ENCODE results near the gene DIP2B. TPM values are rescaled to one million over a fixed set of nuclear protein-coding genes. Genes with fewer than 3 reads are reported as not detected.

DIP2B gene
- total RNA-seq, 1 donor from 2014 or later, result 32.3 TPM

DNA sequence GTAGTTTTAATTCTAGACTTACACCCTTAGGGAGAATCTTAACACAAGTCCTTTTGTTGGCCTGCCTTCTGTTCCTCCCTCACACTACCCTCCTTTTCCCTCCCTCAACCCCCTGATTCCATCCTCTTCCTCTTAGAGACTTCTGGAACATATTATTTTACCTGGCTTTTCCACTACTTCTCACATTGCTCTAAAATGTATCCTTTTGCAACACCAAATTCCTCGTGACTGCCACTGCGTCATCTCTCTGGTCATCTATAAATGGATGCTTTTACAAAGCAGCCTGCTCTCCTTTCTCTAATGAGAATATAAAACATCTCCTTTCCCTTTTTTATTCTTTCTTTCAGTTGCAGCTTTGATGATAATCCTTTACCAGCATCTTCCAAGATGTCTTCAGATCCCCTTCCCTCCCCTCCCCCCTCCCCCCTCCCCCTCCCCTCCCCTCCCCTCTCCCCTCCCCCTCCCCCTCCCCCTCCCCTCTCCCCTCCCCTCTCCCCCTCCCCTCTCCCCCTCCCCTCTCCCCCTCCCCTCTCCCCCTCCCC lies 93.6 kb downstream of the DIP2B start:
- DNase-seq (no peak), ATAC-seq (ENCODE audit: low read depth) (no peak)
- Mint-ChIP-seq H3K4me1 (peaks cover 45% of the 10 kb centered on the region), H3K27ac (peak overlapping the region; percentile 57), H3K27me3 (no peaks in the 10 kb centered on the region), H3K9me3 (no peaks in the 10 kb centered on the region), H3K4me3 (no peak overlapping the region), H3K36me3 (ENCODE audit: low read depth) (peaks cover 8% of the 10 kb centered on the region)
- ChIA-PET POLR2A (interaction anchor here (0.9 kb wide), 1 partner anchor 198 kb away, joined by 4 read pairs; no protein-coding TSS in a partner anchor), CTCF (interaction anchor here (1.2 to 1.5 kb wide), 3 partner anchors 91 to 93 kb away, joined by 3 to 9 read pairs (median 4); partner anchors contain the start of gene DIP2B)
- intact Hi-C loops (cut with micrococcal nuclease), result loop anchor here (5.0 kb wide), 1 partner anchor 39 kb away; no protein-coding TSS in a partner anchor
- TF ChIP-seq, protein P1, sequence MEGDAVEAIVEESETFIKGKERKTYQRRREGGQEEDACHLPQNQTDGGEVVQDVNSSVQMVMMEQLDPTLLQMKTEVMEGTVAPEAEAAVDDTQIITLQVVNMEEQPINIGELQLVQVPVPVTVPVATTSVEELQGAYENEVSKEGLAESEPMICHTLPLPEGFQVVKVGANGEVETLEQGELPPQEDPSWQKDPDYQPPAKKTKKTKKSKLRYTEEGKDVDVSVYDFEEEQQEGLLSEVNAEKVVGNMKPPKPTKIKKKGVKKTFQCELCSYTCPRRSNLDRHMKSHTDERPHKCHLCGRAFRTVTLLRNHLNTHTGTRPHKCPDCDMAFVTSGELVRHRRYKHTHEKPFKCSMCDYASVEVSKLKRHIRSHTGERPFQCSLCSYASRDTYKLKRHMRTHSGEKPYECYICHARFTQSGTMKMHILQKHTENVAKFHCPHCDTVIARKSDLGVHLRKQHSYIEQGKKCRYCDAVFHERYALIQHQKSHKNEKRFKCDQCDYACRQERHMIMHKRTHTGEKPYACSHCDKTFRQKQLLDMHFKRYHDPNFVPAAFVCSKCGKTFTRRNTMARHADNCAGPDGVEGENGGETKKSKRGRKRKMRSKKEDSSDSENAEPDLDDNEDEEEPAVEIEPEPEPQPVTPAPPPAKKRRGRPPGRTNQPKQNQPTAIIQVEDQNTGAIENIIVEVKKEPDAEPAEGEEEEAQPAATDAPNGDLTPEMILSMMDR (IDR thresholded peaks at IDR 0.05), result no peak

GRCh38 chr12:50599366-50600095 lies 94.7 kb downstream of the DIP2B start:
- CTCF ChIA-PET, result interaction anchor here (1.2 kb wide), 1 partner anchor 95 kb away, joined by 4 read pairs; the partner anchor contains the start of gene DIP2B
- H3K27ac Mint-ChIP-seq, result peak overlapping the region; percentile 46
- DNase-seq, result no peak
- H3K27me3 Mint-ChIP-seq, result no peaks in the 10 kb centered on the region
- peaks cover 8% of the 10 kb centered on the region for H3K36me3 Mint-ChIP-seq (ENCODE audit: low read depth)
- POLR2A ChIA-PET, result interaction anchor here (0.5 to 1.3 kb wide), 4 partner anchors 46 to 325 kb away, joined by 3 to 12 read pairs (median 5); partner anchors contain the start of gene DIP2B
- no peak overlapping the region for H3K4me3 Mint-ChIP-seq
- TF ChIP-seq, protein P1 (IDR thresholded peaks at IDR 0.05), result no peak
- no peaks in the 10 kb centered on the region for H3K9me3 Mint-ChIP-seq
- intact Hi-C loops (cut with micrococcal nuclease), result loop anchor here (5.0 kb wide), 1 partner anchor 38 kb away; no protein-coding TSS in a partner anchor
- ATAC-seq (ENCODE audit: low read depth), result no peak
- peaks cover 49% of the 10 kb centered on the region for H3K4me1 Mint-ChIP-seq

DNA sequence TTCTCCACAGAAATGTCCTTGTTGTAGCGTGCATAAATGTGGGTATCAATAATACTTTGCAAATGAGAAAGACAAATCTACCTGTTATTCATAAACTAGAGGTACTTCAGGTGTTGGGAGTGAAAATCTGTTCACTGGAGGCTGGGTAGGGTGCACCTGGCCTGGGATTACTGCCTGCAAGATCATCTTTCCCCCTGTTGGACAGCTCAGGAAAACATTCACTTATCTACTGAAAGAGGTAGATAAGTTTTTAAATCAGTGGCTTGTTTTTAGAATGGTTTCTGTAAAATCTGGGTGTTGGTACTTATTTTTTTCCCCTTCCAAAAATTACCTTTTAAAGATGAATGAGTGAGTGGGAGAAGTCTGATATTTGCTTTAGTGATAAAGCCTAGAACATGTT lies 95.6 kb downstream of the DIP2B start:
- ATAC-seq (ENCODE audit: low read depth) (no peak), DNase-seq (no peak)
- Mint-ChIP-seq H3K4me1 (peaks cover 49% of the 10 kb centered on the region), H3K27ac (peak overlapping the region; percentile 42), H3K27me3 (no peaks in the 10 kb centered on the region), H3K36me3 (ENCODE audit: low read depth) (peaks cover 13% of the 10 kb centered on the region), H3K4me3 (no peak overlapping the region), H3K9me3 (no peaks in the 10 kb centered on the region)
- intact Hi-C loops (cut with micrococcal nuclease), result no loop called here
- TF ChIP-seq, protein P1 (IDR thresholded peaks at IDR 0.05), result no peak
- ChIA-PET CTCF (no interaction called here), POLR2A (interaction anchor here (0.5 to 1.3 kb wide), 3 partner anchors 10 to 95 kb away, joined by 3 to 7 read pairs (median 4); partner anchors contain the start of gene DIP2B)

- intact Hi-C loops (cut with micrococcal nuclease), result no loop called here
- ChIA-PET CTCF (no interaction called here), POLR2A (interaction anchor here (0.6 kb wide), 1 partner anchor 24 kb away, joined by 4 read pairs; no protein-coding TSS in a partner anchor)
- DNase-seq (no peak), ATAC-seq (ENCODE audit: low read depth) (no peak)
- Mint-ChIP-seq H3K4me3 (no peak overlapping the region), H3K4me1 (peaks cover 38% of the 10 kb centered on the region), H3K36me3 (ENCODE audit: low read depth) (peaks cover 25% of the 10 kb centered on the region), H3K27ac (no peak overlapping the region), H3K27me3 (no peaks in the 10 kb centered on the region), H3K9me3 (no peaks in the 10 kb centered on the region)
- TF ChIP-seq, protein P1 (IDR thresholded peaks at IDR 0.05), result no peak
These were observed 99.2 kb downstream of the DIP2B start for GRCh38 chr12:50603817-50604639.

All from activated B cell treated with CpG ODN at 0.5 μM for 24 hours (primary cell).